H1 (cell line): ENCODE data around the gene DNAJC17. TPM values are rescaled to one million over a fixed set of nuclear protein-coding genes. Genes with fewer than 3 reads are reported as not detected.

Experiments used
- ATF2 ChIP-seq: IDR thresholded peaks from 2 replicates; pipeline ENCODE4 v1.6.1; 2012; ENCODE audit warnings: low read length, inconsistent platforms
- HDAC2 ChIP-seq, 2 experiments: fragments of 300-600 bp in 1 of 2; sonication (generic) in 1 of 2; IDR thresholded peaks; 2 replicates each; pipeline ENCODE4 v1.6.1; 2011 to 2012; ENCODE audit warnings: low read depth in 2 of 2, low read length in 2 of 2, mild to moderate bottlenecking in 2 of 2, moderate library complexity in 2 of 2, borderline replicate concordance in 1 of 2, inconsistent platforms in 1 of 2
- RNF2 ChIP-seq: fragments of 200-900, 300-1000 bp; sonication (generic); IDR thresholded peaks from 2 replicates; pipeline ENCODE4 v1.7.1; 2016; ENCODE audit warnings: borderline replicate concordance, low read depth, mild to moderate bottlenecking, antibody characterized with exemption, low read length; ENCODE audit not compliant: poor library complexity, severe bottlenecking; ENCODE audit errors: missing control alignments
- SIRT6 ChIP-seq: IDR thresholded peaks from one replicate; pipeline ENCODE4 v1.7.1; 2012; ENCODE audit warnings: low read length, inconsistent platforms
- polyA plus RNA-seq, 7 experiments: library from polyadenylated mRNA; depleted of rRNA in 3 of 7; stranded (reverse) in 5 of 7; unstranded in 2 of 7; fragments of >200 nt in 5 of 7; fragments of 200-250 nt in 2 of 7; gene quantifications; 1 replicate in 5 of 7; 2 replicates in 1 of 7; 4 replicates in 1 of 7; pipeline versions ENCODE4 v1.2.1 to v1.2.3, GENCODE V29; 2011 to 2013; ENCODE audit warnings: missing spikeins in 2 of 7, mixed read lengths in 2 of 7
- total RNA-seq: library from RNA; stranded (reverse); fragmentation: NEBNext Ultra II Directional; extraction: Animal tissue kit (Norgen Biotek cat#: 25700); gene quantifications from 2 replicates; pipeline ENCODE4 v1.2.1, GENCODE V29; 2021

The DNAJC17 gene
- total and polyA plus RNA-seq, 2 of the 8 experiments (the other 6 are each of a cell fraction or from before 2014, with no cell fraction given): 39.5 to 45.4 TPM

GRCh38 chr15:40773496-40773895, 33.8 kb downstream of the DNAJC17 start (continued):
- no peak for TF ChIP-seq RNF2
- TF ChIP-seq HDAC2 (IDR thresholded peaks at IDR 0.05; ENCODE audit: borderline replicate concordance in 1 of 2, low read depth in 2 of 2, low read length in 2 of 2): no peak
- no peak for TF ChIP-seq ATF2
- no peak for TF ChIP-seq SIRT6
